ENCODE data around the gene F10.

DNA sequence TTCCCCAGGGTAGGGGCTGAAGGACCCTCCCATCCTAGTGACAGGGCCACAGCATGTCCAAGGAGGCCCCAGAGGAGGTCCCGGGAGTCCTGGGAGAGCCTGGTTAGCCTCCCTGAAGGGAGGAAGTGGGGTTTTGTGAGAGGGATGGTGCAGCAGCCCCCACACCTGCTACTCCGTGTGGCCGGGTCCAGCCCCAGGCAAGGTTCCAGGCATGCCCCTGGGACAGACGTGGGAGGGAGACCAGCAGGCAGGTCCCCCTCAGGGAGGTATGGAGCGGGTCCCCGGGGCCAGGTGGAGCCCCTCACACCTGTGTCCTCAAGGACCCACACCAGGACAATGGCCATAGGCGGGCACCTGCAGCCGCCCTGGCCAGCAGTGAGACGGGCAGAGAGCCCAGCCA, 19.0 kb upstream of the F10 start:
- TF ChIP-seq, protein P1, sequence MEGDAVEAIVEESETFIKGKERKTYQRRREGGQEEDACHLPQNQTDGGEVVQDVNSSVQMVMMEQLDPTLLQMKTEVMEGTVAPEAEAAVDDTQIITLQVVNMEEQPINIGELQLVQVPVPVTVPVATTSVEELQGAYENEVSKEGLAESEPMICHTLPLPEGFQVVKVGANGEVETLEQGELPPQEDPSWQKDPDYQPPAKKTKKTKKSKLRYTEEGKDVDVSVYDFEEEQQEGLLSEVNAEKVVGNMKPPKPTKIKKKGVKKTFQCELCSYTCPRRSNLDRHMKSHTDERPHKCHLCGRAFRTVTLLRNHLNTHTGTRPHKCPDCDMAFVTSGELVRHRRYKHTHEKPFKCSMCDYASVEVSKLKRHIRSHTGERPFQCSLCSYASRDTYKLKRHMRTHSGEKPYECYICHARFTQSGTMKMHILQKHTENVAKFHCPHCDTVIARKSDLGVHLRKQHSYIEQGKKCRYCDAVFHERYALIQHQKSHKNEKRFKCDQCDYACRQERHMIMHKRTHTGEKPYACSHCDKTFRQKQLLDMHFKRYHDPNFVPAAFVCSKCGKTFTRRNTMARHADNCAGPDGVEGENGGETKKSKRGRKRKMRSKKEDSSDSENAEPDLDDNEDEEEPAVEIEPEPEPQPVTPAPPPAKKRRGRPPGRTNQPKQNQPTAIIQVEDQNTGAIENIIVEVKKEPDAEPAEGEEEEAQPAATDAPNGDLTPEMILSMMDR (conservative IDR thresholded peaks at IDR 0.05; ENCODE audit: low read length): no peak
- TF ChIP-seq EZH2phosphoT487 (IDR thresholded peaks at IDR 0.05; ENCODE audit: borderline replicate concordance, low read depth, low read length): no peak

Data from OCI-LY7 (cell line).